IPS-18a (cell line): ENCODE measurements around the gene SIGLEC10.
"Not testable (repeated sequence)": the region's sequence is repeated elsewhere in the genome, so short reads cannot be mapped to it uniquely, and the experiment has no call there.

Source experiments
- H3K27ac ChIP-seq: one replicate; pipeline ENCODE4 v1.5.1; 2013; ENCODE audit warnings: low read length
- H3K27me3 ChIP-seq: one replicate; pipeline ENCODE4 v1.6.1; 2013; ENCODE audit warnings: mild to moderate bottlenecking, low read length; ENCODE audit not compliant: control insufficient read depth, insufficient read depth
- H3K36me3 ChIP-seq: one replicate; pipeline ENCODE4 v1.6.1; 2013; ENCODE audit warnings: low read depth, low read length; ENCODE audit not compliant: control insufficient read depth
- H3K4me1 ChIP-seq: one replicate; pipeline ENCODE4 v1.6.1; 2013; ENCODE audit warnings: low read depth, low read length; ENCODE audit not compliant: control insufficient read depth
- H3K4me3 ChIP-seq: one replicate; pipeline ENCODE4 v1.5.1; 2013; ENCODE audit warnings: low read length
- H3K9ac ChIP-seq: one replicate; pipeline ENCODE4 v1.6.1; 2013; ENCODE audit warnings: mild to moderate bottlenecking, low read length, moderate library complexity
- H3K9me3 ChIP-seq: one replicate; pipeline ENCODE4 v1.6.1; 2013; ENCODE audit warnings: low read depth, low read length; ENCODE audit not compliant: control insufficient read depth

The SIGLEC10 gene

GRCh38 chr19:51456541-51457290 is 39.3 kb upstream of the SIGLEC10 start:
- no peaks in the 10 kb centered on the region for H3K27me3 ChIP-seq
- H3K36me3 ChIP-seq: no peaks in the 10 kb centered on the region
- no peak overlapping the region for H3K4me3 ChIP-seq

GRCh38 chr19:51450730-51451307 is 33.4 kb upstream of the SIGLEC10 start:
- Histone ChIP-seq H3K4me3 (no peak overlapping the region), H3K27me3 (no peaks in the 10 kb centered on the region), H3K9me3 (peaks cover 4% of the 10 kb centered on the region), H3K4me1 (no peaks in the 10 kb centered on the region), H3K9ac (no peak overlapping the region), H3K36me3 (no peaks in the 10 kb centered on the region), H3K27ac (no peak overlapping the region)

More at GRCh38 chr19:51456541-51457290, 39.3 kb upstream of the SIGLEC10 start:
- no peak overlapping the region for H3K27ac ChIP-seq
- no peak overlapping the region for H3K9ac ChIP-seq
- H3K4me1 ChIP-seq: no peaks in the 10 kb centered on the region
- H3K9me3 ChIP-seq: no peaks in the 10 kb centered on the region

GRCh38 chr19:51448411-51449016 is 31.1 kb upstream of the SIGLEC10 start:
- Histone ChIP-seq H3K27ac (no peak overlapping the region), H3K4me1 (no peaks in the 10 kb centered on the region)

GRCh38 chr19:51448011-51448410 is 30.6 kb upstream of the SIGLEC10 start:
- Histone ChIP-seq H3K4me1 (no peaks in the 10 kb centered on the region), H3K27ac (no peak overlapping the region), H3K9me3 (peaks cover 4% of the 10 kb centered on the region), H3K9ac (no peak overlapping the region), H3K36me3 (no peaks in the 10 kb centered on the region), H3K27me3 (no peaks in the 10 kb centered on the region), H3K4me3 (no peak overlapping the region)

More at GRCh38 chr19:51448411-51449016, 31.1 kb upstream of the SIGLEC10 start:
- Histone ChIP-seq H3K9me3 (peaks cover 4% of the 10 kb centered on the region), H3K36me3 (no peaks in the 10 kb centered on the region), H3K4me3 (no peak overlapping the region), H3K27me3 (no peaks in the 10 kb centered on the region), H3K9ac (no peak overlapping the region)

- not testable (repeated sequence) for H3K36me3 ChIP-seq, H3K27me3 ChIP-seq, H3K27ac ChIP-seq, H3K9ac ChIP-seq, H3K4me3 ChIP-seq, H3K9me3 ChIP-seq, H3K4me1 ChIP-seq
Observed at GRCh38 chr19:51447510-51447909, 30.1 kb upstream of the SIGLEC10 start.

- Histone ChIP-seq H3K9ac (no peak overlapping the region), H3K27ac (no peak overlapping the region), H3K36me3 (no peaks in the 10 kb centered on the region), H3K9me3 (peaks cover 4% of the 10 kb centered on the region), H3K4me3 (no peak overlapping the region), H3K4me1 (no peaks in the 10 kb centered on the region), H3K27me3 (no peaks in the 10 kb centered on the region)
Observed at GRCh38 chr19:51441410-51442390, 24.3 kb upstream of the SIGLEC10 start.

GRCh38 chr19:51440846-51441409 is 23.5 kb upstream of the SIGLEC10 start:
- no peak overlapping the region for H3K27ac ChIP-seq
- no peak overlapping the region for H3K4me3 ChIP-seq
- no peak overlapping the region for H3K9ac ChIP-seq
- H3K27me3 ChIP-seq: no peaks in the 10 kb centered on the region
- no peaks in the 10 kb centered on the region for H3K4me1 ChIP-seq
- no peaks in the 10 kb centered on the region for H3K9me3 ChIP-seq
- no peaks in the 10 kb centered on the region for H3K36me3 ChIP-seq

- Histone ChIP-seq H3K27ac (no peak overlapping the region), H3K4me3 (no peak overlapping the region), H3K4me1 (no peaks in the 10 kb centered on the region), H3K9me3 (no peaks in the 10 kb centered on the region), H3K36me3 (no peaks in the 10 kb centered on the region), H3K27me3 (no peaks in the 10 kb centered on the region), H3K9ac (no peak overlapping the region)
Observed at GRCh38 chr19:51440052-51440451, 22.6 kb upstream of the SIGLEC10 start.

- Histone ChIP-seq H3K27me3 (no peaks in the 10 kb centered on the region), H3K36me3 (no peaks in the 10 kb centered on the region), H3K9ac (no peak overlapping the region), H3K4me3 (no peak overlapping the region), H3K9me3 (no peaks in the 10 kb centered on the region), H3K4me1 (no peaks in the 10 kb centered on the region), H3K27ac (no peak overlapping the region)
Observed at GRCh38 chr19:51439021-51439465, 21.6 kb upstream of the SIGLEC10 start.

- H3K9me3 ChIP-seq: no peaks in the 10 kb centered on the region
- H3K27ac ChIP-seq: no peak overlapping the region
- no peaks in the 10 kb centered on the region for H3K36me3 ChIP-seq
- H3K4me3 ChIP-seq: no peak overlapping the region
- H3K4me1 ChIP-seq: no peaks in the 10 kb centered on the region
- H3K9ac ChIP-seq: no peak overlapping the region
- H3K27me3 ChIP-seq: no peaks in the 10 kb centered on the region
Observed at GRCh38 chr19:51434456-51434855, 17.0 kb upstream of the SIGLEC10 start.

GRCh38 chr19:51433043-51433442 is 15.6 kb upstream of the SIGLEC10 start:
- Histone ChIP-seq H3K36me3 (no peaks in the 10 kb centered on the region), H3K9me3 (no peaks in the 10 kb centered on the region), H3K9ac (no peak overlapping the region), H3K27me3 (no peaks in the 10 kb centered on the region), H3K4me3 (no peak overlapping the region), H3K4me1 (no peaks in the 10 kb centered on the region), H3K27ac (no peak overlapping the region)
